ENCODE results near the gene QRICH1.

Gene QRICH1, protein sequence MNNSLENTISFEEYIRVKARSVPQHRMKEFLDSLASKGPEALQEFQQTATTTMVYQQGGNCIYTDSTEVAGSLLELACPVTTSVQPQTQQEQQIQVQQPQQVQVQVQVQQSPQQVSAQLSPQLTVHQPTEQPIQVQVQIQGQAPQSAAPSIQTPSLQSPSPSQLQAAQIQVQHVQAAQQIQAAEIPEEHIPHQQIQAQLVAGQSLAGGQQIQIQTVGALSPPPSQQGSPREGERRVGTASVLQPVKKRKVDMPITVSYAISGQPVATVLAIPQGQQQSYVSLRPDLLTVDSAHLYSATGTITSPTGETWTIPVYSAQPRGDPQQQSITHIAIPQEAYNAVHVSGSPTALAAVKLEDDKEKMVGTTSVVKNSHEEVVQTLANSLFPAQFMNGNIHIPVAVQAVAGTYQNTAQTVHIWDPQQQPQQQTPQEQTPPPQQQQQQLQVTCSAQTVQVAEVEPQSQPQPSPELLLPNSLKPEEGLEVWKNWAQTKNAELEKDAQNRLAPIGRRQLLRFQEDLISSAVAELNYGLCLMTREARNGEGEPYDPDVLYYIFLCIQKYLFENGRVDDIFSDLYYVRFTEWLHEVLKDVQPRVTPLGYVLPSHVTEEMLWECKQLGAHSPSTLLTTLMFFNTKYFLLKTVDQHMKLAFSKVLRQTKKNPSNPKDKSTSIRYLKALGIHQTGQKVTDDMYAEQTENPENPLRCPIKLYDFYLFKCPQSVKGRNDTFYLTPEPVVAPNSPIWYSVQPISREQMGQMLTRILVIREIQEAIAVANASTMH

GRCh38 chr3:49093853-49094767 is at the start of gene QRICH1:
Gene QRICH1 (minus strand): TSS chr3:49094071. CDS start chr3:49077017, 17,054 bp downstream.
- Histone ChIP-seq H3K4me3 (ENCODE audit: low read length) (peak within 1 kb of the TSS; percentile 99), H3K27ac (ENCODE audit: low read length) (peak within 1 kb of the TSS; percentile 70), H3K27me3 (ENCODE audit: insufficient read depth, low read length) (no peaks in the 10 kb centered on the region), H3K9me3 (ENCODE audit: insufficient read depth, low read depth, low read length) (no peaks in the 10 kb centered on the region), H3K36me3 (ENCODE audit: insufficient read depth, low read depth, low read length) (peaks cover 52% of the 10 kb centered on the region), H3K9ac (ENCODE audit: low read depth, low read length) (peak within 1 kb of the TSS; percentile 98), H3K4me1 (ENCODE audit: insufficient read depth, low read length) (peaks cover 9% of the 10 kb centered on the region)

GRCh38 chr3:49140080-49140479 is 46.2 kb upstream of the QRICH1 start:
- Histone ChIP-seq H3K4me3 (ENCODE audit: low read length) (no peak overlapping the region), H3K4me1 (ENCODE audit: insufficient read depth, low read length) (no peaks in the 10 kb centered on the region)

DNA sequence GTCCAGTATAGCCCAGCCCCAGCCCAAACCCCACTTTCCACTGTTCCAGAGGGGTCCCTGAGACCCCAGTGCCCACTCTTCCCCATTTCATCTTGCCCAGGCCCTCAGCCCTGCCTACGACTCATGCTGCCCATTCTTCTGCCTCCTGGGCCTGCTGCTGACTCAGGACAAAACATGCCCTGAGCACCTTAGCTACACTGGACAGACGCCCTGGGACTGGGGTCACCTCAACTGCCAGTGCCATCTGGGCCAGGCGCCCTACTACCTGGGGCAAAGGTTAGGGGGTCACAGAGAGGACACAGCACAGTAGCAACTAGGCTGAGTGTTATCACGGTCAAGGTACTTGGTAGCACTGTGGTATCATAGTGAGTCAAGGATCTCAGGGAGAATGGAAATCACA is 41.6 kb upstream of the QRICH1 start:
- no peaks in the 10 kb centered on the region for H3K9me3 ChIP-seq (ENCODE audit: insufficient read depth, low read depth, low read length)
- H3K4me3 ChIP-seq (ENCODE audit: low read length), result no peak overlapping the region
- H3K4me1 ChIP-seq (ENCODE audit: insufficient read depth, low read length), result 0 out of 2 replicates have a peak, but pooled peaks cover 8% of the 10 kb centered on the region
- H3K9ac ChIP-seq (ENCODE audit: low read depth, low read length), result no peak overlapping the region
- no peak overlapping the region for H3K27ac ChIP-seq (ENCODE audit: low read length)
- peaks cover 5% of the 10 kb centered on the region for H3K27me3 ChIP-seq (ENCODE audit: insufficient read depth, low read length)
- H3K36me3 ChIP-seq (ENCODE audit: insufficient read depth, low read depth, low read length), result no peaks in the 10 kb centered on the region

More at GRCh38 chr3:49140080-49140479, 46.2 kb upstream of the QRICH1 start:
- peaks cover 5% of the 10 kb centered on the region for H3K27me3 ChIP-seq (ENCODE audit: insufficient read depth, low read length)
- no peak overlapping the region for H3K27ac ChIP-seq (ENCODE audit: low read length)
- H3K9ac ChIP-seq (ENCODE audit: low read depth, low read length), result no peak overlapping the region
- peaks cover 10% of the 10 kb centered on the region for H3K9me3 ChIP-seq (ENCODE audit: insufficient read depth, low read depth, low read length)
- no peaks in the 10 kb centered on the region for H3K36me3 ChIP-seq (ENCODE audit: insufficient read depth, low read depth, low read length)

DNA sequence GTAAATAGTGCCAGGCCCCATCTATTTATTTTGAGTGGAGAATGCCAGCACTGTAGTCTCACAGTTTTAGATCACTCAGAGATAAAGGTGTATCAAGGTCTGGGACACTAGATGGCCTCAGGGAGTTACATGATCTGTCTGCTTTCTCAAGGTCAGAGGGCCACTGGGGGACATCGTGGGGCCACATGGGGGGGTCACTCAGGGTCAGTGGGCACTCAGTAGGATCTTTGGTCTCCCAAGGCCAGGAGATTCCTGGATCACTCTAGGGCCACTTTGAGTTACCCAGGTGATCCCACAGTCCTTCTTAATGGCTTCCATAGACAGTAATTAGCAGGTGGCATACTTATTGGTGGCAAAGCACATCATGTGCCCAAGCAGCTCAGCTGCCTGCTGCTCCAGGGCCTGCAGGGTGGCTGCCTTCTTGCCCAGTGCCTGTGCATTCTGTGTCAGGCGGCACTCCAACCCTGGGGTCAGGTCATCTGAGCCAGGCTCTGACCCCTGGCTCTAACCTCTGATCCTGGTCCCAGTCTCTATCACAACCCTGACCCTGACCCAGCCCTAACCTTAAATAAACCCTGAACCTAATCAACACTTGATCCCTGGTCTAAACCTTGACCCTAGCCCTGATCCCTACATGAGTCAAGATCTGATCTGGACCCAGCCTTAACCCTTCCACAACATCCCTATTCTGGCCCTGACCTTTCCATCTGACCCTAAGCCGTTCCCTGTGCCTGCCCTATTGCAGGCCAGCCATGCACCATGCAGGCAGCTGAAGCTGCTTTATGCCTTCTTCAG is 40.8 kb upstream of the QRICH1 start:
- Histone ChIP-seq H3K36me3 (ENCODE audit: insufficient read depth, low read depth, low read length) (no peaks in the 10 kb centered on the region), H3K27me3 (ENCODE audit: insufficient read depth, low read length) (peaks cover 5% of the 10 kb centered on the region), H3K4me3 (ENCODE audit: low read length) (no peak overlapping the region), H3K9me3 (ENCODE audit: insufficient read depth, low read depth, low read length) (no peaks in the 10 kb centered on the region), H3K27ac (ENCODE audit: low read length) (no peak overlapping the region), H3K4me1 (ENCODE audit: insufficient read depth, low read length) (0 out of 2 replicates have a peak, but pooled peaks cover 8% of the 10 kb centered on the region), H3K9ac (ENCODE audit: low read depth, low read length) (no peak overlapping the region)

- H3K9me3 ChIP-seq (ENCODE audit: insufficient read depth, low read depth, low read length), result no peaks in the 10 kb centered on the region
- peak overlapping the region; percentile 81 for H3K9ac ChIP-seq (ENCODE audit: low read depth, low read length)
- H3K4me3 ChIP-seq (ENCODE audit: low read length), result peak overlapping the region; percentile 92
- H3K27me3 ChIP-seq (ENCODE audit: insufficient read depth, low read length), result peaks cover 4% of the 10 kb centered on the region
- no peaks in the 10 kb centered on the region for H3K36me3 ChIP-seq (ENCODE audit: insufficient read depth, low read depth, low read length)
- no peak overlapping the region for H3K27ac ChIP-seq (ENCODE audit: low read length)
- 0 out of 2 replicates have a peak, but pooled peaks cover 8% of the 10 kb centered on the region for H3K4me1 ChIP-seq (ENCODE audit: insufficient read depth, low read length)
Observed at GRCh38 chr3:49133226-49133951, 39.5 kb upstream of the QRICH1 start.

DNA sequence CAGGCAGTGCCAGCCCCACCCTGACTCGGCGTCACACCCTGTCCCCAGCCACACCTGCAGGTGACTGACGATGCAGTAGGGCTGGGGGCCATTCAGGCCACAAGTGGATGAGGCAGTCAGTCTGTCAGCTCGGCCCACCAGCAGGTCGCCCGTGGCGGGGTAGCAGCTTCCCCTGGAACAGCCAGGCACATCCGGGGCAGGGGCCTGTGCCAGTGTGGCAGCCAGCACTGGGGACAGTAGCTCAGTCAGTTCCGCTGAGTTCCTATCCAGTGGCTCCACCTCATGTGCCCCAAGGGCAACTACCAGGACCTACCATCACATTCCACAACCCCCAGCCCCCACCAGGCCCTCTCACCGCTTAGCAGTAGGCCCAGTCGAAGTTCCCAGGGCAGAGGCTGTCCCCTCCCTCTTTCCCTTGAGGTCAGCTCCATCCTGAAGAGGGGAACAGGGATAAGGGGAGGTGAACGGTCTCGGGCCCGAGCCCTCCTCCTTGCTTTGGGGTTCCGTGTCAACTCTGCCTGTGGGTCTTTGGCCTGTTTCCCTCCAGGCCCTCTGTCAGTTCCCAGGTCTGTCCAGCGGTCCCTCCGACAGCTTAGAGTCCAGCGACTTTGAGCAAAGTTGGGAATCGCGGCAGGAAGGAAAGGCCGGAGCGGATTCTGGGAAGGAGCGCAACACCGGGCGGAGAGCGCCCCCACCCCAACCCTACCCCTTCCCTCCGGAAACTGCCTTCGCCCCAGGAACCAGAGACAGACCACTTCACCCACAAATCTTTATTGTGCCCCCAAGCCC is 38.8 kb upstream of the QRICH1 start, which contains the start of gene LAMB2:
Gene LAMB2, minus strand, starts transcription at position 614 of the 789 bp plus-strand sequence. Its CDS starts 183 bp downstream, at position 431.
- Histone ChIP-seq H3K4me3 (ENCODE audit: low read length) (peak within 1 kb of the TSS; percentile 92), H3K9me3 (ENCODE audit: insufficient read depth, low read depth, low read length) (no peaks in the 10 kb centered on the region), H3K9ac (ENCODE audit: low read depth, low read length) (peak within 1 kb of the TSS; percentile 81), H3K27ac (ENCODE audit: low read length) (peak within 1 kb of the TSS; percentile 39), H3K36me3 (ENCODE audit: insufficient read depth, low read depth, low read length) (no peaks in the 10 kb centered on the region), H3K27me3 (ENCODE audit: insufficient read depth, low read length) (no peaks in the 10 kb centered on the region; the same call in 1 of the 2 replicates), H3K4me1 (ENCODE audit: insufficient read depth, low read length) (0 out of 2 replicates have a peak, but pooled peaks cover 8% of the 10 kb centered on the region)

DNA sequence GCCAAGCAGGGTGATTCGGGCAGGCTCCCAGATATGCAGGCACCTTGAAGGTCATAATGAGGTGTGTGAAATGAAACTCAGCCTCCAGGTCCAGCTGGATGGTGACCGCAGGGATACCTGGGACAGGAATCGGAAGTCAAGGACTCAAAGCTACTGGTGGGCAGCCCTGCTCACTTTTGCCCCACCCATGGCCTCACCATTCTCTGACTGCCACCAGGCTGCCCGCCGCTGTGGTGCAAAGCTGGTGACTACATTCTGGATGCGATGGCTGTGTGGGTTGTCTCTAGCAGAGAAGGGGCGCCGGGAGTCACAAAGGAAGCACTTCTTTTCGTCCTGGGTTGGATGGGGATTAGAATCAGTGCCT is 38.2 kb upstream of the QRICH1 start:
- Histone ChIP-seq H3K9ac (ENCODE audit: low read depth, low read length) (peak overlapping the region; percentile 81; the same call in 1 of the 2 replicates), H3K27me3 (ENCODE audit: insufficient read depth, low read length) (no peaks in the 10 kb centered on the region), H3K4me1 (ENCODE audit: insufficient read depth, low read length) (0 out of 2 replicates have a peak, but pooled peaks cover 8% of the 10 kb centered on the region), H3K9me3 (ENCODE audit: insufficient read depth, low read depth, low read length) (no peaks in the 10 kb centered on the region), H3K27ac (ENCODE audit: low read length) (peak overlapping the region; percentile 39), H3K36me3 (ENCODE audit: insufficient read depth, low read depth, low read length) (no peaks in the 10 kb centered on the region), H3K4me3 (ENCODE audit: low read length) (peak overlapping the region; percentile 92)

GRCh38 chr3:49131576-49131975 is 37.7 kb upstream of the QRICH1 start:
- H3K27ac ChIP-seq (ENCODE audit: low read length), result no peak overlapping the region
- peak overlapping the region; percentile 92 for H3K4me3 ChIP-seq (ENCODE audit: low read length)
- H3K27me3 ChIP-seq (ENCODE audit: insufficient read depth, low read length), result no peaks in the 10 kb centered on the region
- 0 out of 2 replicates have a peak, but pooled peaks cover 8% of the 10 kb centered on the region for H3K4me1 ChIP-seq (ENCODE audit: insufficient read depth, low read length)
- H3K36me3 ChIP-seq (ENCODE audit: insufficient read depth, low read depth, low read length), result no peaks in the 10 kb centered on the region
- peak overlapping the region; percentile 81; the same call in 1 of the 2 replicates for H3K9ac ChIP-seq (ENCODE audit: low read depth, low read length)
- H3K9me3 ChIP-seq (ENCODE audit: insufficient read depth, low read depth, low read length), result no peaks in the 10 kb centered on the region

- Histone ChIP-seq H3K27me3 (ENCODE audit: insufficient read depth, low read length) (no peaks in the 10 kb centered on the region), H3K9ac (ENCODE audit: low read depth, low read length) (no peak overlapping the region), H3K36me3 (ENCODE audit: insufficient read depth, low read depth, low read length) (no peaks in the 10 kb centered on the region), H3K27ac (ENCODE audit: low read length) (no peak overlapping the region), H3K9me3 (ENCODE audit: insufficient read depth, low read depth, low read length) (no peaks in the 10 kb centered on the region), H3K4me3 (ENCODE audit: low read length) (no peak overlapping the region), H3K4me1 (ENCODE audit: insufficient read depth, low read length) (0 out of 2 replicates have a peak, but pooled peaks cover 8% of the 10 kb centered on the region)
Observed at GRCh38 chr3:49131040-49131439, 37.2 kb upstream of the QRICH1 start.

Measured in iPS-20b (cell line).